OCI-LY7 (cell line): ENCODE measurements around the gene SYVN1.

Source experiments
- EZH2phosphoT487 ChIP-seq: fragments of 200-600 bp; sonication (generic); IDR thresholded peaks from 2 replicates; pipeline ENCODE4 v1.6.1; 2018; ENCODE audit warnings: low read depth, borderline replicate concordance, mild to moderate bottlenecking, mixed run types, antibody characterized with exemption, low read length, moderate library complexity, mixed read lengths
- TF ChIP-seq, protein P1 (sequence below): fragments of 200-600 bp; sonication (generic); conservative IDR thresholded peaks from 2 replicates; pipeline ENCODE4 v1.5.1; 2014; ENCODE audit warnings: mild to moderate bottlenecking, antibody characterized with exemption, low read length, moderate library complexity, mixed read lengths

- TF ChIP-seq, protein P1, sequence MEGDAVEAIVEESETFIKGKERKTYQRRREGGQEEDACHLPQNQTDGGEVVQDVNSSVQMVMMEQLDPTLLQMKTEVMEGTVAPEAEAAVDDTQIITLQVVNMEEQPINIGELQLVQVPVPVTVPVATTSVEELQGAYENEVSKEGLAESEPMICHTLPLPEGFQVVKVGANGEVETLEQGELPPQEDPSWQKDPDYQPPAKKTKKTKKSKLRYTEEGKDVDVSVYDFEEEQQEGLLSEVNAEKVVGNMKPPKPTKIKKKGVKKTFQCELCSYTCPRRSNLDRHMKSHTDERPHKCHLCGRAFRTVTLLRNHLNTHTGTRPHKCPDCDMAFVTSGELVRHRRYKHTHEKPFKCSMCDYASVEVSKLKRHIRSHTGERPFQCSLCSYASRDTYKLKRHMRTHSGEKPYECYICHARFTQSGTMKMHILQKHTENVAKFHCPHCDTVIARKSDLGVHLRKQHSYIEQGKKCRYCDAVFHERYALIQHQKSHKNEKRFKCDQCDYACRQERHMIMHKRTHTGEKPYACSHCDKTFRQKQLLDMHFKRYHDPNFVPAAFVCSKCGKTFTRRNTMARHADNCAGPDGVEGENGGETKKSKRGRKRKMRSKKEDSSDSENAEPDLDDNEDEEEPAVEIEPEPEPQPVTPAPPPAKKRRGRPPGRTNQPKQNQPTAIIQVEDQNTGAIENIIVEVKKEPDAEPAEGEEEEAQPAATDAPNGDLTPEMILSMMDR: no peak
- TF ChIP-seq EZH2phosphoT487: no peak
These were observed 50.3 kb downstream of the SYVN1 start, which contains the start of the genes CDCA5 and ZFPL1 for GRCh38 chr11:65083834-65084597.
